ENCODE data around the gene FXYD4.

GRCh38 chr10:43344051-43344450 lies 27.4 kb upstream of the FXYD4 start:
- TF ChIP-seq CTCF (IDR thresholded peaks at IDR 0.05) (no peak), POLR2A (IDR thresholded peaks at IDR 0.05) (no peak)
